ENCODE results near the gene TMEM185B. TPM values are rescaled to one million over a fixed set of nuclear protein-coding genes. Genes with fewer than 3 reads are reported as not detected.

The TMEM185B gene
- total and polyA plus RNA-seq, 10 of the 15 experiments (the other 5 are each of a cell fraction or from before 2014, with no cell fraction given) = 2.4 to 20.9 (median 14.5) TPM

GRCh38 chr2:120239488-120240287, 16.5 kb upstream of the TMEM185B start (continued):
- no peak for TF ChIP-seq CBFB (IDR thresholded peaks at IDR 0.05; ENCODE audit: low read depth)
- TF ChIP-seq PAX5 (IDR thresholded peaks at IDR 0.05; ENCODE audit: borderline replicate concordance, low read depth, low read length) = no peak
- TF ChIP-seq CHD4 (IDR thresholded peaks at IDR 0.05) = no peak
- TF ChIP-seq YY1 (IDR thresholded peaks at IDR 0.05; ENCODE audit: low read depth, low read length) = no peak
- no peak for TF ChIP-seq ZNF687 (IDR thresholded peaks at IDR 0.05)
- no peak for TF ChIP-seq E2F4 (IDR thresholded peaks at IDR 0.05; ENCODE audit: low read depth, low read length)
- no peak for TF ChIP-seq KDM1A (IDR thresholded peaks at IDR 0.05; ENCODE audit: borderline replicate concordance)
- TF ChIP-seq TAF1 (IDR thresholded peaks at IDR 0.05; ENCODE audit: borderline replicate concordance, low read depth, low read length) = no peak

Data from GM12878 (cell line).